CD4-positive, alpha-beta T cell treated with Interleukin-2 at 100 ng/mL for 4 hours (primary cell): Measurements from ENCODE around the gene SLCO2B1.

Source experiments
- DNase-seq: peaks from one replicate; pipeline ENCODE4 v3.0.0-alpha.2; 2020; ENCODE audit warnings: low spot score

The SLCO2B1 gene

GRCh38 chr11:75145196-75145971, 5.5 kb upstream of the SLCO2B1 start:
- no peak for DNase-seq

GRCh38 chr11:75145972-75146519, 4.9 kb upstream of the SLCO2B1 start:
- no peak for DNase-seq

GRCh38 chr11:75146711-75147110, 4.2 kb upstream of the SLCO2B1 start:
- no peak for DNase-seq

- DNase-seq, result no peak
Observed at GRCh38 chr11:75147191-75147874, 3.6 kb upstream of the SLCO2B1 start.

DNA sequence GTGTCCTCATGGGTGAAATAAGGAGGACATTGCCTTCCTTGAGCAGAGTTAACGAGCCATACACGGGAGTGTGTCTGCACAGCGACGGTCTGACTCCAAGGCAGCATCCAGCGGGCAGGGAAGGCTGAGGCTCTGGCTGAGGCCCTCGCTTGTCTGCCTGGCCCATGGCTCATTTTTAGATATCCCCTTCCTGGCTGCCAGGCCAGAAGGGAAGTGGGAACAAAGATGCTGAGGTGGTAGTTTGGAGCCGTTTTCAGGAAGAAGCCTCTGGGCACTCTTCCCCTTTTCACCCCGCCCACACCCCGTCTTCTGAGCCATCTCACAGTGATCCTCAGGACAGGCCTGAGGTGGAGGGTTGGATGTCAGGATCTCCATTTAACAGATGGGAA, 3.0 kb upstream of the SLCO2B1 start:
- DNase-seq, result no peak

- no peak for DNase-seq
Observed at GRCh38 chr11:75148436-75148983, 2.4 kb upstream of the SLCO2B1 start.

DNA sequence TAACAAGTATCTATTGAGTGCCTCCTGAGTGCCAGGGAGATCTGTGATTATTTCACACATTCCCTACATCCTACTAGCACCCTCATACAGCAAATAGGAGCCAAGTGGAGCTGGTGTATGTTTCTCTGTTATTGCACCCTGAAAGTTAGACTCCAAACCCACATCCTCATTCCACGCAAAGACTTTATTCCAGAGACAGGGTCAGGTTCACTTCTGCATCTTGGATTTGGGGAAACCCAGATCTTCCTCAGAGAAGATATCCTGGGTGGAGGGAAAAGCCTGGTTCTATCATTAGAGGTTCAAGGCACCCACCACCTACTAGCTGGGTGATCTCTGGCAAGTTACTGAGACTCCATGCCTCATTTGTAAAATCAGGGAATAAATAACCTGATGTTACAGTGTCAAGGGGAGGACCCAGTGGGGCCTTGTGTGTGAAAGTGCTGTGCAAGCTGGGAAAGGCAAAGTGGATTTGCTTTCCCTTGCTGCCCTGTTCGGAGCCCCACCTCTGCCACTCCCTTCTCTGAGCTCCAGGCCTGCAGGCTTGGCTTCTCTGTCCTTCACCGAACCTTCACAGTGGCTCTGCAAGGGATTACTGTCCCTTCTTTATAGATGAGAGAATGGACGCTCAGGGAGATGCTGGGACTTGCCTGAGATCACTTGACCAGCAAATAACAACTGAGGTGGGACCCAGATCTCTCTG, 991 bp upstream of the SLCO2B1 start:
- DNase-seq, result no peak

DNA sequence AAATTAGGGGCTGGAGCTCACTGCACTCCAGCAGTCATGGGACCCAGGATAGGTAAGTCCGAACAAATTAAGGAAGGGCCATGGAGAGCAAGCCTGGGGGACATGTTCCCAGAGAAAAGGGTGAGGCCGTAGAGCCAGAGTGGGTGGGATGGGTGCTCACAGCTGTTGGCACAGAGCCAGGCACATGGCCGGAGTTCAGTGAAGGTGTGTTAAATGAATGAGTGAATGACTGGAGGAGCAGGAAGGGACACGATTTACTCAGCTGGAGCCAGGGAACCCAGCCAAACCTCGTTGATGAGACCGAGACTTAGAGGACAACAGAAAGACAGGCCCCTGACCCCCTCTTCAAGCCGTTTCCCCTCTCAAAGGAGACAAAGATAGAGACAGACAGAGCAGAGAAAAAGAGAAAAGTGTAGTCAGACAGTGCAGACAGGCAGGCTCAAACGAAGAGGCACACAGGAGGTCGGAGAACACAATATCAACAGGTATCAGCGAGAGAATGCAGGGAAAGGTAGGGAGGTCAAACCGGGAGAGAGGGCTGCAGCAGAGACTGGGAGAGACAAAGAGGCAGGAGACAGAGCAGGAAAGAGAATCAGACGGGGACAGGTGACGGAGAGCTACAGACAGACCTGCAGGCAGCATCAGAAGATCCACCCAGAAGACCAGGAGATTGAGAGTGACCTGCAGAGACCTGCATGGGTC, 590 bp downstream of the SLCO2B1 start:
- no peak for DNase-seq

- no peak for DNase-seq
Observed at GRCh38 chr11:75152090-75152489, 1.2 kb downstream of the SLCO2B1 start.

- no peak for DNase-seq
Observed at GRCh38 chr11:75152651-75153427, 1.9 kb downstream of the SLCO2B1 start.

- DNase-seq, result no peak
Observed at GRCh38 chr11:75154646-75155569, 4.0 kb downstream of the SLCO2B1 start.

- no peak for DNase-seq
Observed at GRCh38 chr11:75155570-75156422, 4.9 kb downstream of the SLCO2B1 start.

DNA sequence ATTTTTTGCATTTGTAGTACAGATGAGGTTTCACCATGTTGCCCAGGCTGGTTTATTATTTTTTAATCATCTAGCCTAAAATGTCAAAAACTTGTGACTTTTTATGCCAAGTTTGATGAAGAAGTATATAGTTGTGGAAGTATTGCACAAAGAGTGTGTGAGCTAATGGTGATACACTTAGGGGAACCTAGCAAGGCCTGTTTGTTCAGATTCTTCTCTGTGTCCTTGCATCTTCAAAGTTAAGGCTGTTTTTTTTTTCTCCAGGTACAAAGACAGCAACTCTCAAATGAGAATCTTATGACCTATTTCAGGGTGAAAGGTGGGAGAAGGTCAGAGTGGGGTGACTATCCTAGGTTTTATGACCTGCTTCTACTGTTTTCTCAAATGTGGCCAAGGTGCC, 7.3 kb downstream of the SLCO2B1 start:
- DNase-seq, result no peak

DNA sequence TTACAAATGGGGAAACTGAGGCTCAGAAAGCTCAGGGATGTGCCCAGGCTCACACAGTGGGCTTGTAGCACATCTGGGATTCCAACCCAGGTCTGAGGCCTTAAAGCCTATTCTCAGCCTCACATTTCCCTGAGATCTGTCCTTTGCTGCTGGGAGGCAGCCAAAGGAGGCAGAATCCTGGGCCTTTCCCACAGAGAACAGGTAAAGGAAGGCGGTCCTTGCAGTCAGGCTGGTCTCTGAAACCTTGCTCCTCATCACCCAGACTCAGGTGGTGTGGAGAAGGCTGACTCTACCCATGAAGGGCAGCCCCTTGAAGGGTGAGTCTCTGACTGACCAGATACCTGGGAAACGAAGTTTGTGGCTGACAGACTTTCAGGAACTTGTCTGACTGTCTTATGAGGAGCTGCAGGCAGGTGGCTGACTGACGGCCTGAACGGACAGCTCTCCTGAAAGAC, 7.8 kb downstream of the SLCO2B1 start:
- DNase-seq, result no peak

- DNase-seq, result no peak
Observed at GRCh38 chr11:75159151-75159953, 8.4 kb downstream of the SLCO2B1 start.

- no peak for DNase-seq
Observed at GRCh38 chr11:75160220-75160757, 9.4 kb downstream of the SLCO2B1 start.

GRCh38 chr11:75160880-75161279, 10.0 kb downstream of the SLCO2B1 start:
- no peak for DNase-seq
